ENCODE measurements around the gene RSU1.

The RSU1 gene

GRCh38 chr10:16606421-16606820 is 210.8 kb downstream of the RSU1 start:
- no peak for DNase-seq

GRCh38 chr10:16603308-16603707 is 213.9 kb downstream of the RSU1 start:
- DNase-seq: no peak
- Histone ChIP-seq H3K36me3 (ENCODE audit: control insufficient read depth in 4 of 4, insufficient read depth in 4 of 4, low read length in 3 of 4) (peaks cover 0 to 8% (median 0%) of the 10 kb centered on the region in 4 experiments), H3K4me1 (ENCODE audit: control extremely low read depth in 1 of 4, control insufficient read depth in 4 of 4, insufficient read depth in 4 of 4, low read length in 3 of 4) (no peaks in the 10 kb centered on the region), H3K9me3 (ENCODE audit: control extremely low read depth in 1 of 5, control insufficient read depth in 4 of 5, insufficient read depth in 2 of 5, low read depth in 1 of 5, low read length in 4 of 5) (no peaks in the 10 kb centered on the region), H3K27ac (ENCODE audit: insufficient read depth in 1 of 2, low read depth in 1 of 2, low read length in 2 of 2, poor library complexity in 1 of 2, severe bottlenecking in 2 of 2) (no peak overlapping the region), H3K27me3 (replicated peaks in 2 of 5; ENCODE audit: control insufficient read depth in 4 of 5, insufficient read depth in 5 of 5, low read length in 4 of 5) (no peaks in the 10 kb centered on the region), H3K4me3 (ENCODE audit: control insufficient read depth in 1 of 7, extremely low read depth in 1 of 7, insufficient read depth in 4 of 7, low read depth in 2 of 7, low read length in 6 of 7) (no peak overlapping the region)
- CTCF ChIA-PET: no interaction called here
- 100% methylated on average over 1 of the region's 2 CpGs for WGBS (ENCODE audit: insufficient coverage)
- POLR2A ChIA-PET: no interaction called here

More at GRCh38 chr10:16606421-16606820, 210.8 kb downstream of the RSU1 start:
- Histone ChIP-seq H3K4me1 (ENCODE audit: control extremely low read depth in 1 of 4, control insufficient read depth in 4 of 4, insufficient read depth in 4 of 4, low read length in 3 of 4) (no peaks in the 10 kb centered on the region), H3K36me3 (ENCODE audit: control insufficient read depth in 4 of 4, insufficient read depth in 4 of 4, low read length in 3 of 4) (peaks cover 0 to 8% (median 0%) of the 10 kb centered on the region in 4 experiments), H3K27ac (ENCODE audit: insufficient read depth in 1 of 2, low read depth in 1 of 2, low read length in 2 of 2, poor library complexity in 1 of 2, severe bottlenecking in 2 of 2) (no peak overlapping the region), H3K4me3 (ENCODE audit: control insufficient read depth in 1 of 7, extremely low read depth in 1 of 7, insufficient read depth in 4 of 7, low read depth in 2 of 7, low read length in 6 of 7) (no peak overlapping the region), H3K9me3 (ENCODE audit: control extremely low read depth in 1 of 5, control insufficient read depth in 4 of 5, insufficient read depth in 2 of 5, low read depth in 1 of 5, low read length in 4 of 5) (no peaks in the 10 kb centered on the region), H3K27me3 (replicated peaks in 2 of 5; ENCODE audit: control insufficient read depth in 4 of 5, insufficient read depth in 5 of 5, low read length in 4 of 5) (no peaks in the 10 kb centered on the region)
- CTCF ChIA-PET: interaction anchor here (0.6 kb wide), 1 partner anchor 127 kb away, joined by 3 read pairs; no protein-coding TSS in a partner anchor
- whole genome bisulfite sequencing (ENCODE audit: insufficient coverage): 96% methylated on average over 5 of the region's 6 CpGs
- POLR2A ChIA-PET: no interaction called here

- Histone ChIP-seq H3K4me3 (ENCODE audit: control insufficient read depth in 1 of 7, extremely low read depth in 1 of 7, insufficient read depth in 4 of 7, low read depth in 2 of 7, low read length in 6 of 7) (no peak overlapping the region), H3K9me3 (ENCODE audit: control extremely low read depth in 1 of 5, control insufficient read depth in 4 of 5, insufficient read depth in 2 of 5, low read depth in 1 of 5, low read length in 4 of 5) (no peaks in the 10 kb centered on the region), H3K27ac (ENCODE audit: insufficient read depth in 1 of 2, low read depth in 1 of 2, low read length in 2 of 2, poor library complexity in 1 of 2, severe bottlenecking in 2 of 2) (no peak overlapping the region), H3K27me3 (replicated peaks in 2 of 5; ENCODE audit: control insufficient read depth in 4 of 5, insufficient read depth in 5 of 5, low read length in 4 of 5) (no peaks in the 10 kb centered on the region), H3K4me1 (ENCODE audit: control extremely low read depth in 1 of 4, control insufficient read depth in 4 of 4, insufficient read depth in 4 of 4, low read length in 3 of 4) (no peaks in the 10 kb centered on the region), H3K36me3 (ENCODE audit: control insufficient read depth in 4 of 4, insufficient read depth in 4 of 4, low read length in 3 of 4) (peaks cover 0 to 8% (median 4%) of the 10 kb centered on the region in 4 experiments)
- ChIA-PET CTCF (no interaction called here), POLR2A (no interaction called here)
- DNase-seq: no peak
- WGBS (ENCODE audit: insufficient coverage): 100% methylated on average over 4 of the region's 8 CpGs
These were observed 215.0 kb downstream of the RSU1 start for GRCh38 chr10:16602104-16602775.

- Histone ChIP-seq H3K36me3 (ENCODE audit: control insufficient read depth in 4 of 4, insufficient read depth in 4 of 4, low read length in 3 of 4) (peaks cover 0 to 11% (median 4%) of the 10 kb centered on the region in 4 experiments), H3K9me3 (ENCODE audit: control extremely low read depth in 1 of 5, control insufficient read depth in 4 of 5, insufficient read depth in 2 of 5, low read depth in 1 of 5, low read length in 4 of 5) (peaks cover 0 to 2% (median 0%) of the 10 kb centered on the region in 5 experiments), H3K27me3 (replicated peaks in 2 of 5; ENCODE audit: control insufficient read depth in 4 of 5, insufficient read depth in 5 of 5, low read length in 4 of 5) (no peaks in the 10 kb centered on the region), H3K4me3 (ENCODE audit: control insufficient read depth in 1 of 7, extremely low read depth in 1 of 7, insufficient read depth in 4 of 7, low read depth in 2 of 7, low read length in 6 of 7) (no peak overlapping the region), H3K27ac (ENCODE audit: insufficient read depth in 1 of 2, low read depth in 1 of 2, low read length in 2 of 2, poor library complexity in 1 of 2, severe bottlenecking in 2 of 2) (no peak overlapping the region), H3K4me1 (ENCODE audit: control extremely low read depth in 1 of 4, control insufficient read depth in 4 of 4, insufficient read depth in 4 of 4, low read length in 3 of 4) (no peaks in the 10 kb centered on the region)
- WGBS (ENCODE audit: insufficient coverage): 96% methylated on average over 3 of the region's 8 CpGs
- ChIA-PET CTCF (no interaction called here), POLR2A (no interaction called here)
- DNase-seq: no peak
These were observed 217.6 kb downstream of the RSU1 start for GRCh38 chr10:16599662-16600061.

- Histone ChIP-seq H3K4me1 (ENCODE audit: control extremely low read depth in 1 of 4, control insufficient read depth in 4 of 4, insufficient read depth in 4 of 4, low read length in 3 of 4) (no peaks in the 10 kb centered on the region), H3K4me3 (ENCODE audit: control insufficient read depth in 1 of 7, extremely low read depth in 1 of 7, insufficient read depth in 4 of 7, low read depth in 2 of 7, low read length in 6 of 7) (no peak overlapping the region), H3K9me3 (ENCODE audit: control extremely low read depth in 1 of 5, control insufficient read depth in 4 of 5, insufficient read depth in 2 of 5, low read depth in 1 of 5, low read length in 4 of 5) (peaks cover 0 to 2% (median 0%) of the 10 kb centered on the region in 5 experiments), H3K36me3 (ENCODE audit: control insufficient read depth in 4 of 4, insufficient read depth in 4 of 4, low read length in 3 of 4) (peaks cover 0 to 11% (median 6%) of the 10 kb centered on the region in 4 experiments), H3K27ac (ENCODE audit: insufficient read depth in 1 of 2, low read depth in 1 of 2, low read length in 2 of 2, poor library complexity in 1 of 2, severe bottlenecking in 2 of 2) (no peak overlapping the region), H3K27me3 (replicated peaks in 2 of 5; ENCODE audit: control insufficient read depth in 4 of 5, insufficient read depth in 5 of 5, low read length in 4 of 5) (no peaks in the 10 kb centered on the region)
- WGBS (ENCODE audit: insufficient coverage): 98% methylated on average over 11 of the region's 11 CpGs
- peak in 1 of 3 donors; percentile 0 for DNase-seq
- CTCF ChIA-PET: interaction anchor here (1.3 kb wide), 1 partner anchor 53 kb away, joined by 3 read pairs; no protein-coding TSS in a partner anchor
- POLR2A ChIA-PET: no interaction called here
These were observed 219.6 kb downstream of the RSU1 start for GRCh38 chr10:16597656-16598055.

GRCh38 chr10:16592378-16592777 is 224.8 kb downstream of the RSU1 start:
- Histone ChIP-seq H3K9me3 (ENCODE audit: control extremely low read depth in 1 of 5, control insufficient read depth in 4 of 5, insufficient read depth in 2 of 5, low read depth in 1 of 5, low read length in 4 of 5) (peaks cover 0 to 2% (median 0%) of the 10 kb centered on the region in 5 experiments), H3K27ac (ENCODE audit: insufficient read depth in 1 of 2, low read depth in 1 of 2, low read length in 2 of 2, poor library complexity in 1 of 2, severe bottlenecking in 2 of 2) (no peak overlapping the region), H3K27me3 (replicated peaks in 2 of 5; ENCODE audit: control insufficient read depth in 4 of 5, insufficient read depth in 5 of 5, low read length in 4 of 5) (no peaks in the 10 kb centered on the region), H3K4me3 (ENCODE audit: control insufficient read depth in 1 of 7, extremely low read depth in 1 of 7, insufficient read depth in 4 of 7, low read depth in 2 of 7, low read length in 6 of 7) (no peak overlapping the region), H3K4me1 (ENCODE audit: control extremely low read depth in 1 of 4, control insufficient read depth in 4 of 4, insufficient read depth in 4 of 4, low read length in 3 of 4) (no peaks in the 10 kb centered on the region), H3K36me3 (ENCODE audit: control insufficient read depth in 4 of 4, insufficient read depth in 4 of 4, low read length in 3 of 4) (peaks cover 2 to 14% (median 9%) of the 10 kb centered on the region in 4 experiments)
- ChIA-PET POLR2A (no interaction called here), CTCF (no interaction called here)
- DNase-seq: no peak
- WGBS (ENCODE audit: insufficient coverage): 94% methylated on average over 8 of the region's 11 CpGs

GRCh38 chr10:16586358-16587138 is 230.7 kb downstream of the RSU1 start:
- no peak for DNase-seq
- POLR2A ChIA-PET: no interaction called here
- Histone ChIP-seq H3K4me1 (ENCODE audit: control extremely low read depth in 1 of 4, control insufficient read depth in 4 of 4, insufficient read depth in 4 of 4, low read length in 3 of 4) (no peaks in the 10 kb centered on the region), H3K9me3 (ENCODE audit: control extremely low read depth in 1 of 5, control insufficient read depth in 4 of 5, insufficient read depth in 2 of 5, low read depth in 1 of 5, low read length in 4 of 5) (no peaks in the 10 kb centered on the region), H3K4me3 (ENCODE audit: control insufficient read depth in 1 of 7, extremely low read depth in 1 of 7, insufficient read depth in 4 of 7, low read depth in 2 of 7, low read length in 6 of 7) (no peak overlapping the region), H3K27me3 (replicated peaks in 2 of 5; ENCODE audit: control insufficient read depth in 4 of 5, insufficient read depth in 5 of 5, low read length in 4 of 5) (no peaks in the 10 kb centered on the region), H3K27ac (ENCODE audit: insufficient read depth in 1 of 2, low read depth in 1 of 2, low read length in 2 of 2, poor library complexity in 1 of 2, severe bottlenecking in 2 of 2) (no peak overlapping the region), H3K36me3 (ENCODE audit: control insufficient read depth in 4 of 4, insufficient read depth in 4 of 4, low read length in 3 of 4) (no peaks in the 10 kb centered on the region)
- whole genome bisulfite sequencing (ENCODE audit: insufficient coverage): 97% methylated on average over 6 of the region's 7 CpGs
- CTCF ChIA-PET: no interaction called here

Measured in common myeloid progenitor, CD34-positive (primary cell).